GM06990 (cell line): Measurements from ENCODE around the gene ACTN1.

Source experiments
- DNase-seq: peaks from one replicate; pipeline ENCODE4 v3.0.0-alpha.2; 2011; ENCODE audit not compliant: insufficient read length; ENCODE audit errors: extremely low read depth
- H3K27me3 ChIP-seq: replicated peaks from 2 replicates; pipeline ENCODE4 v1.6.0; 2011; ENCODE audit warnings: low read length; ENCODE audit not compliant: control insufficient read depth, insufficient read depth
- H3K36me3 ChIP-seq: 2 replicates; pipeline ENCODE4 v1.5.1; 2011; ENCODE audit warnings: low read length; ENCODE audit not compliant: control insufficient read depth, insufficient read depth
- H3K4me3 ChIP-seq: replicated peaks from 2 replicates; pipeline ENCODE4 v1.5.1; 2011; ENCODE audit warnings: low read depth, mild to moderate bottlenecking, control low read depth, low read length
- CTCF ChIP-seq: IDR thresholded peaks from 2 replicates; pipeline ENCODE4 v1.5.1; 2011; ENCODE audit warnings: low read length, control low read depth, mild to moderate bottlenecking, inconsistent platforms; ENCODE audit not compliant: insufficient read depth, poor library complexity, severe bottlenecking

Gene ACTN1

GRCh38 chr14:68952531-68953195, 26.4 kb downstream of the ACTN1 start:
- no peaks in the 10 kb centered on the region for H3K36me3 ChIP-seq

DNA sequence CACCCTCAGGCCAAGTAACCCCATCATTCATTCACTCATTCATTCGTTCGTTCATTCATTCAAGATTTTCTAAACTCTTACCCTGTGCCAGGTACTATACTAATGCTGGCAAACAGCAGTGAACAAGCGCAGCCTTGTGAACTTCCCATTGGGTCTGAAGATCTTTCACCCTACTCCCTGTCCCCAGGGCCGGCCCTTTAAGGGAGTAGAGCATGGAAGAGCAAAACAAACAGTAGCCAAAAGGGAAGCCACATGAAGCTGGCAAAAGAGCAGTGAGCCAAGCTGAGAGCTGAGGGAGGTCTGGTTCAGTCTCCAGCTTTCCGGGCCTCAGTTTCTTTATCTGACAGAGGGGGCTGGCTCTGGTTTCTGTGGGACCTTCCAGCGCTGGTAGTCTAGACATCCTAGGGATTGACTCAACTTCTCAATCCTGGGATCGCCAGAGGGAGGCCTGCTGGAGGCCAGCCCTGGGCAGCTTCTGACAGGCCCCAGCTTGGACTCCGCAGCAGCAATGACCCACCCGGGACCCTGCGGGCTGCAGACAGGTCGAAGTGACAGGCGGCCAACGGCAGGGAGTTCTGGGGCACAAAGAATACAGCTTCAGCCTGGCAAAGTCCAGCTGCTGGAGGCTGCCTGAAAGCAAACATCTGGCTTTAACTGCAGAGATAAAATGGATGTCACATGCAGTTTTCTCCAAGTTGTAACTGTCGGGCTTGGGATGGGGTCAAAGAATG, 27.1 kb downstream of the ACTN1 start:
- H3K4me3 ChIP-seq, result no peak overlapping the region
- H3K27me3 ChIP-seq, result no peaks in the 10 kb centered on the region; the same call in 1 of the 2 replicates
- TF ChIP-seq CTCF, result no peak
- no peaks in the 10 kb centered on the region for H3K36me3 ChIP-seq
- DNase-seq, result no peak

More at GRCh38 chr14:68952531-68953195, 26.4 kb downstream of the ACTN1 start:
- TF ChIP-seq CTCF, result no peak
- H3K27me3 ChIP-seq, result no peaks in the 10 kb centered on the region; the same call in 1 of the 2 replicates
- no peak for DNase-seq
- no peak overlapping the region for H3K4me3 ChIP-seq

DNA sequence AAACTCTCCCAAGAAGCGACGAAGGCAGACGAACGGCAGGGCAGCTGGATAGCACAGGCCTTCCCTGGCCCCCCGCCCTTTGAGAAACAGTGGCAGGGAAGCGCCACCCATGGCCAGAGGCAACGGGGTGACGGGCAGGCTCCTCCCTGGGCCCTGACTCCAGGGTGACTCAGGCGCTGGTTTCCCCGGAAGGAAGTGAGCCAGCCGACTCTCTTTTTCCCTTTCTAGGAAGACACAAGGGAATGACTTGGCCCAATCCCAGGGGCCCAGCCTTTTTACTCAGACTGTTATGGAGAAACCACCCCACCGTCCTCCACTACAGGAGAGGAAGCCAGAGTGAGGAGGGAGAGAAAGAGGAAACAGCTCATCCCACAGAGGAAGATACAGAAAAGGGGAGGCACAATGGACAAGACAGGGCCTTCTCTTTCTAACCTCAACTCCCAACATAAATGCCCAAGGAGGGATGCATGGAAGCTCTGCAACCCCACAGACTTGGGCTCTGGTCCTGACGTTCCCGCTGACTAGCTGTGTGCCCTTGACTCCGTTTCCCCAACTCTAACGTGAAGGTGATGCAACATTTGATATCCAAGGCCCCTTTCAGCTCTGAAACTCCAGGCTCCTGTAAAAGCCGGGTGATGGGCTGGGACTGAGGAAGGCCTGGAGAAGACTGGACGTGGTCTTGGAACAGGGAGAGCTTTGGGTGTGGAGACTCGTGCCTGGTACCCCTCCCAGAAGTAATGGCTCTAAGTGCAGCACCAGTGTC, 27.9 kb downstream of the ACTN1 start:
- H3K27me3 ChIP-seq, result no peaks in the 10 kb centered on the region
- no peaks in the 10 kb centered on the region for H3K36me3 ChIP-seq
- no peak overlapping the region for H3K4me3 ChIP-seq
- DNase-seq, result no peak
- no peak for TF ChIP-seq CTCF

DNA sequence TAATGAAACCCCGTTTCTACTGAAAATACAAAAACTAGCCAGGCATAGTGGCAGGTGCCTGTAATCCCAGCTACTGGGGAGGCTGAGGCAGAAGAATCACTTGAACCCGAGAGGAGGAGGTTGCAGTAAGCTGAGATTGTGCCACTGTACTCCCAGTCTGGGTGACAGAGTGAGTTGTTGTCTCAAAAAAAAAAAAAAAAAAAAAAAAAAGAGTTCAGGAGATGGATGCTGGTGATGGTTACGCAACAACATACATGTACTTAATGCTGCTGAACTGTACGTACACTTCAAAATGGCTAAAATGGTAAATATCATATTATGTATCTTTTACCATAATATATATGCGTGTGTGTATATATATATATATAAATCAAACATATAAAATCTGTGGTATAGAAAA, 29.0 kb downstream of the ACTN1 start:
- TF ChIP-seq CTCF, result no peak
- H3K4me3 ChIP-seq, result no peak overlapping the region
- H3K27me3 ChIP-seq, result no peaks in the 10 kb centered on the region
- no peak for DNase-seq
- H3K36me3 ChIP-seq, result no peaks in the 10 kb centered on the region

GRCh38 chr14:68949601-68949965, 29.5 kb downstream of the ACTN1 start:
- TF ChIP-seq CTCF, result no peak
- no peak overlapping the region for H3K4me3 ChIP-seq
- DNase-seq, result no peak
- no peaks in the 10 kb centered on the region for H3K27me3 ChIP-seq
- no peaks in the 10 kb centered on the region for H3K36me3 ChIP-seq
